Body of pancreas (tissue), 4 donors: ENCODE data around the gene PTPRD. TPM values are rescaled to one million over a fixed set of nuclear protein-coding genes. Genes with fewer than 3 reads are reported as not detected.

Experiments used
- ATAC-seq: fragments of 150-250 bp; one replicate; pipeline ENCODE4 v1.9.1; 2016
- DNase-seq, 4 donors: peaks; one replicate each; pipeline ENCODE4 v3.0.0-alpha.2; 2019
- H3K27ac ChIP-seq, 4 donors: fragments of 200-600 bp; sonication (generic); 1 replicate in 3 of 4; 2 replicates in 1 of 4; pipeline versions ENCODE4 v1.5.1 to v1.6.1; 2016 to 2019; ENCODE audit warnings: mild to moderate bottlenecking in 1 of 4, mixed read lengths in 1 of 4, moderate library complexity in 1 of 4
- H3K27me3 ChIP-seq, 2 donors: fragments of 200-600 bp; sonication (generic); one replicate each; pipeline ENCODE4 v1.6.0; 2016; ENCODE audit warnings: mild to moderate bottlenecking in 1 of 2
- H3K36me3 ChIP-seq, 2 donors: fragments of 200-600 bp; sonication (generic); replicated peaks in 1 of 2; 2 replicates each; pipeline ENCODE4 v1.5.1; 2016; ENCODE audit warnings: low read depth in 2 of 2; ENCODE audit not compliant: insufficient read depth in 1 of 2
- H3K4me1 ChIP-seq: fragments of 200-600 bp; sonication (generic); one replicate; pipeline ENCODE4 v1.6.0; 2016
- H3K4me3 ChIP-seq, 2 donors: fragments of 200-600 bp; sonication (generic); 1 replicate in 1 of 2; 2 replicates in 1 of 2; pipeline ENCODE4 v1.5.1; 2016 to 2019
- H3K9me3 ChIP-seq, 3 donors: fragments of 200-600 bp; sonication (generic); 1 replicate in 2 of 3; 2 replicates in 1 of 3; pipeline ENCODE4 v1.5.1; 2016
- POLR2A ChIP-seq, 3 donors: fragments of 450-650 bp; IDR thresholded peaks; one replicate each; pipeline ENCODE4 v1.6.1; 2016; ENCODE audit warnings: antibody characterized with exemption in 3 of 3, mild to moderate bottlenecking in 2 of 3
- WGBS, 2 donors: methylation state at CpG; one replicate each; pipeline ENCODE4 v1.1.5; 2017; 5-methylcytosine and 5-hydroxymethylcytosine counted together
- intact Hi-C: fragments of 100-400 bp; cut with DNase I; formaldehyde crosslinking; loops from one replicate; pipeline ENCODE4 v1.15.1; 2023
- total RNA-seq, 2 donors: library from RNA; depleted of rRNA; stranded (reverse); fragments of >200 nt; gene quantifications; one replicate each; pipeline ENCODE4 v1.1.0, GENCODE V29; 2016
- TF ChIP-seq, protein P1 (sequence below), 7 experiments: fragments of 450-650 bp in 4 of 7; fragments of 200-600 bp in 3 of 7; sonication (generic) in 3 of 7; IDR thresholded peaks; one replicate each; pipeline ENCODE4 v1.5.1; 2016 to 2019; ENCODE audit warnings: antibody characterized with exemption in 7 of 7

Gene PTPRD
- total RNA-seq, 2 donors from 2014 or later, result 4.3 to 4.9 TPM

- no peaks in the 10 kb centered on the region for H3K27me3 ChIP-seq
- no peaks in the 10 kb centered on the region for H3K9me3 ChIP-seq
- no peaks in the 10 kb centered on the region for H3K36me3 ChIP-seq
- no peaks in the 10 kb centered on the region for H3K4me1 ChIP-seq
- no peak overlapping the region for H3K4me3 ChIP-seq
- WGBS, 2 donors, result 64 to 67% methylated on average over 1 of the region's 1 CpG
- TF ChIP-seq, protein P1, sequence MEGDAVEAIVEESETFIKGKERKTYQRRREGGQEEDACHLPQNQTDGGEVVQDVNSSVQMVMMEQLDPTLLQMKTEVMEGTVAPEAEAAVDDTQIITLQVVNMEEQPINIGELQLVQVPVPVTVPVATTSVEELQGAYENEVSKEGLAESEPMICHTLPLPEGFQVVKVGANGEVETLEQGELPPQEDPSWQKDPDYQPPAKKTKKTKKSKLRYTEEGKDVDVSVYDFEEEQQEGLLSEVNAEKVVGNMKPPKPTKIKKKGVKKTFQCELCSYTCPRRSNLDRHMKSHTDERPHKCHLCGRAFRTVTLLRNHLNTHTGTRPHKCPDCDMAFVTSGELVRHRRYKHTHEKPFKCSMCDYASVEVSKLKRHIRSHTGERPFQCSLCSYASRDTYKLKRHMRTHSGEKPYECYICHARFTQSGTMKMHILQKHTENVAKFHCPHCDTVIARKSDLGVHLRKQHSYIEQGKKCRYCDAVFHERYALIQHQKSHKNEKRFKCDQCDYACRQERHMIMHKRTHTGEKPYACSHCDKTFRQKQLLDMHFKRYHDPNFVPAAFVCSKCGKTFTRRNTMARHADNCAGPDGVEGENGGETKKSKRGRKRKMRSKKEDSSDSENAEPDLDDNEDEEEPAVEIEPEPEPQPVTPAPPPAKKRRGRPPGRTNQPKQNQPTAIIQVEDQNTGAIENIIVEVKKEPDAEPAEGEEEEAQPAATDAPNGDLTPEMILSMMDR (IDR thresholded peaks at IDR 0.05), result no peak
- no peak for TF ChIP-seq POLR2A (IDR thresholded peaks at IDR 0.05)
- intact Hi-C loops, result no loop called here
- no peak for ATAC-seq
- no peak overlapping the region for H3K27ac ChIP-seq
- DNase-seq, result no peak
Measured at GRCh38 chr9:9173264-9173663, 1439.5 kb downstream of the PTPRD start.

DNA sequence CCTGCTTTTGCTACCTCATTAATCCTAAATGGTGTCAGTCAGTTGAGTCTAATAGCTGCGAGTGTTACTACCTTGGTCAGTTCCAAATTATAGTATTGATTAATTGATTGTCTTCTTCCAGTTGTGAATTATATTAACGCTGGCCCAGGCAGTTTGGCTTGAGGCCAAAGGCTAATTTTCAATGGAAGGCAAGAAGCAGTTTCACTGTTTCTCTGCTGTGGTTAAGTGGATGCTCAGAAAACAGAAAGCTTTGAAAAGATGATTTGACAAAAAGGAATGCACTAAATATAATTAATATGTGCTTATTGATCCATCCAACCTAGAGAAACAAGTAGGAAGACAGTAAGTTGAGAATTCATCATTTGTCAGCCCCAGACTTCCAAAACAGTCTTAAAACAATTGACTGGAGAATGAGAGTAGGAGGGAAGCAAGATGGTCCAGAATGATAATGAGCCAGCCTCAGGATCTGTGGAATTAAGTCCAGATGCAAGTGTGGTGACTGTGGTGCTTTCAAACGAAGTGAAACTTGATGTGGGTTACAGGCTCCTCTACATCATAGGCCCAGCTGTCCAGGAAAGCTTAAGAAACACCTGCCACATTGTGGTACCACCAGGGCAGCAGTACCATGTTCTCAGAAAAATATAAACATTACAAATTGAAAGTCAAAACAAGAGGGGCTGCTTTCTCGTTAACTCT lies 1442.2 kb downstream of the PTPRD start:
- intact Hi-C loops, result no loop called here
- H3K36me3 ChIP-seq, result no peaks in the 10 kb centered on the region

GRCh38 chr9:9142001-9142400 lies 1470.8 kb downstream of the PTPRD start:
- intact Hi-C loops, result no loop called here
- no peak for DNase-seq

More for the DNA sequence above, 1442.2 kb downstream of the PTPRD start:
- ATAC-seq (no peak), DNase-seq (no peak)
- Histone ChIP-seq H3K27me3 (no peaks in the 10 kb centered on the region), H3K4me1 (no peaks in the 10 kb centered on the region), H3K9me3 (no peaks in the 10 kb centered on the region), H3K4me3 (no peak overlapping the region), H3K27ac (no peak overlapping the region)
- TF ChIP-seq POLR2A (IDR thresholded peaks at IDR 0.05), result no peak
- TF ChIP-seq, protein P1 (IDR thresholded peaks at IDR 0.05), result no peak
- WGBS, 2 donors, result 15 to 19% methylated on average over 4 of the region's 4 CpGs

GRCh38 chr9:9133526-9133925 lies 1479.3 kb downstream of the PTPRD start:
- intact Hi-C loops, result no loop called here
- H3K27me3 ChIP-seq, result no peaks in the 10 kb centered on the region
- no peak overlapping the region for H3K4me3 ChIP-seq
- DNase-seq (no peak), ATAC-seq (no peak)
- TF ChIP-seq, protein P1 (IDR thresholded peaks at IDR 0.05), result no peak
- TF ChIP-seq POLR2A (IDR thresholded peaks at IDR 0.05), result no peak
- no peaks in the 10 kb centered on the region for H3K4me1 ChIP-seq
- no peaks in the 10 kb centered on the region for H3K36me3 ChIP-seq
- H3K9me3 ChIP-seq, result no peaks in the 10 kb centered on the region
- 72 to 82% methylated on average over 3 of the region's 3 CpGs for WGBS, 2 donors
- no peak overlapping the region for H3K27ac ChIP-seq

More at GRCh38 chr9:9142001-9142400, 1470.8 kb downstream of the PTPRD start:
- Histone ChIP-seq H3K27me3 (no peaks in the 10 kb centered on the region), H3K36me3 (no peaks in the 10 kb centered on the region), H3K4me3 (no peak overlapping the region), H3K9me3 (no peaks in the 10 kb centered on the region), H3K27ac (no peak overlapping the region), H3K4me1 (no peaks in the 10 kb centered on the region)
- 62 to 77% methylated on average over 3 of the region's 3 CpGs for WGBS, 2 donors
- TF ChIP-seq POLR2A (IDR thresholded peaks at IDR 0.05), result no peak
- TF ChIP-seq, protein P1 (IDR thresholded peaks at IDR 0.05), result no peak
- no peak for ATAC-seq

- Histone ChIP-seq H3K4me3 (no peak overlapping the region), H3K9me3 (no peaks in the 10 kb centered on the region), H3K27ac (no peak overlapping the region), H3K4me1 (no peaks in the 10 kb centered on the region), H3K27me3 (no peaks in the 10 kb centered on the region), H3K36me3 (no peaks in the 10 kb centered on the region)
- 31 to 43% methylated on average over 2 of the region's 2 CpGs for WGBS, 2 donors
- DNase-seq, result no peak
- ATAC-seq, result no peak
- intact Hi-C loops, result no loop called here
- TF ChIP-seq, protein P1 (IDR thresholded peaks at IDR 0.05), result no peak
- no peak for TF ChIP-seq POLR2A (IDR thresholded peaks at IDR 0.05)
Measured at GRCh38 chr9:9124616-9125015, 1488.2 kb downstream of the PTPRD start.
